Measurements from ENCODE around the gene NAPA.

NAPA gene

GRCh38 chr19:47550129-47550528, 35.3 kb upstream of the NAPA start:
- Histone ChIP-seq H3K36me3 (replicated peaks in 1 of 2; ENCODE audit: control insufficient read depth in 2 of 2, insufficient read depth in 2 of 2, low read length in 2 of 2) (no peaks in the 10 kb centered on the region), H2AK5ac (ENCODE audit: low read depth, low read length) (no peak overlapping the region), H3K27me3 (ENCODE audit: control insufficient read depth in 3 of 3, insufficient read depth in 3 of 3, low read depth in 1 of 3, low read length in 3 of 3) (peaks cover 0 to 27% (median 0%) of the 10 kb centered on the region in 3 experiments), H3K4me2 (ENCODE audit: insufficient read depth, low read length, poor library complexity, severe bottlenecking) (no peak overlapping the region), H3K14ac (ENCODE audit: low read length) (no peak overlapping the region), H3K4me1 (ENCODE audit: control insufficient read depth in 2 of 2, insufficient read depth in 1 of 2, low read depth in 1 of 2, low read length in 2 of 2) (no peaks in the 10 kb centered on the region), H3K4me3 (ENCODE audit: low read length in 2 of 2) (no peak overlapping the region), H2BK12ac (ENCODE audit: low read length) (no peak overlapping the region), H3K9ac (ENCODE audit: low read depth, low read length, poor library complexity) (no peak overlapping the region), H4K8ac (ENCODE audit: low read depth, low read length) (no peak overlapping the region), H3K27ac (replicated peaks; ENCODE audit: low read length) (no peak overlapping the region), H3K4ac (ENCODE audit: low read length) (no peak overlapping the region), H3K23ac (ENCODE audit: low read depth, low read length, poor library complexity) (no peak overlapping the region), H3K79me1 (ENCODE audit: low read depth, low read length) (peaks cover 2% of the 10 kb centered on the region), H2BK15ac (ENCODE audit: low read length) (no peak overlapping the region), H2BK120ac (ENCODE audit: low read depth, low read length) (no peak overlapping the region), H4K91ac (ENCODE audit: low read depth, low read length, poor library complexity) (no peak overlapping the region), H3K9me3 (replicated peaks in 1 of 2; ENCODE audit: control insufficient read depth in 2 of 2, insufficient read depth in 1 of 2, low read depth in 1 of 2, low read length in 2 of 2) (no peaks in the 10 kb centered on the region), H3K18ac (ENCODE audit: low read length) (no peak overlapping the region), H2AFZ (ENCODE audit: low read length) (no peak overlapping the region), H2BK5ac (ENCODE audit: low read length) (no peak overlapping the region)
- no peak for DNase-seq (ENCODE audit: low spot score)
- WGBS, 2 donors (ENCODE audit: extremely low coverage in 2 of 2, insufficient read length in 2 of 2, insufficient replicate concordance in 1 of 2) = no CpG with 5 or more reads among the region's 4 CpGs

- no peak overlapping the region for H3K4ac ChIP-seq (ENCODE audit: low read length)
- H3K36me3 ChIP-seq (replicated peaks in 1 of 2; ENCODE audit: control insufficient read depth in 2 of 2, insufficient read depth in 2 of 2, low read length in 2 of 2) = no peaks in the 10 kb centered on the region
- no peak overlapping the region for H2BK120ac ChIP-seq (ENCODE audit: low read depth, low read length)
- H4K91ac ChIP-seq (ENCODE audit: low read depth, low read length, poor library complexity) = no peak overlapping the region
- H2BK12ac ChIP-seq (ENCODE audit: low read length) = no peak overlapping the region
- no peak overlapping the region for H3K27ac ChIP-seq (replicated peaks; ENCODE audit: low read length)
- H3K14ac ChIP-seq (ENCODE audit: low read length) = no peak overlapping the region
- H2BK5ac ChIP-seq (ENCODE audit: low read length) = no peak overlapping the region
- no peak overlapping the region for H3K18ac ChIP-seq (ENCODE audit: low read length)
- no peak for DNase-seq (ENCODE audit: low spot score)
- H2AFZ ChIP-seq (ENCODE audit: low read length) = no peak overlapping the region
- peaks cover 2% of the 10 kb centered on the region for H3K79me1 ChIP-seq (ENCODE audit: low read depth, low read length)
- no peaks in the 10 kb centered on the region for H3K9me3 ChIP-seq (replicated peaks in 1 of 2; ENCODE audit: control insufficient read depth in 2 of 2, insufficient read depth in 1 of 2, low read depth in 1 of 2, low read length in 2 of 2)
- no peak overlapping the region for H3K9ac ChIP-seq (ENCODE audit: low read depth, low read length, poor library complexity)
- H3K23ac ChIP-seq (ENCODE audit: low read depth, low read length, poor library complexity) = no peak overlapping the region
- no peak overlapping the region for H2BK15ac ChIP-seq (ENCODE audit: low read length)
- WGBS, 2 donors (ENCODE audit: extremely low coverage in 2 of 2, insufficient read length in 2 of 2, insufficient replicate concordance in 1 of 2) = no CpG with 5 or more reads among the region's 13 CpGs
- no peak overlapping the region for H3K4me3 ChIP-seq (ENCODE audit: low read length in 2 of 2)
- H4K8ac ChIP-seq (ENCODE audit: low read depth, low read length) = no peak overlapping the region
- peaks cover 0 to 27% (median 0%) of the 10 kb centered on the region in 3 experiments for H3K27me3 ChIP-seq (ENCODE audit: control insufficient read depth in 3 of 3, insufficient read depth in 3 of 3, low read depth in 1 of 3, low read length in 3 of 3)
- H2AK5ac ChIP-seq (ENCODE audit: low read depth, low read length) = no peak overlapping the region
- no peaks in the 10 kb centered on the region for H3K4me1 ChIP-seq (ENCODE audit: control insufficient read depth in 2 of 2, insufficient read depth in 1 of 2, low read depth in 1 of 2, low read length in 2 of 2)
- H3K4me2 ChIP-seq (ENCODE audit: insufficient read depth, low read length, poor library complexity, severe bottlenecking) = no peak overlapping the region
Measured at GRCh38 chr19:47549261-47549862, 34.5 kb upstream of the NAPA start.

- Histone ChIP-seq H3K4ac (ENCODE audit: low read length) (no peak overlapping the region), H3K14ac (ENCODE audit: low read length) (no peak overlapping the region), H3K23ac (ENCODE audit: low read depth, low read length, poor library complexity) (no peak overlapping the region), H2BK120ac (ENCODE audit: low read depth, low read length) (no peak overlapping the region), H3K18ac (ENCODE audit: low read length) (no peak overlapping the region), H3K4me3 (ENCODE audit: low read length in 2 of 2) (no peak overlapping the region), H3K27me3 (ENCODE audit: control insufficient read depth in 3 of 3, insufficient read depth in 3 of 3, low read depth in 1 of 3, low read length in 3 of 3) (peaks cover 0 to 27% (median 0%) of the 10 kb centered on the region in 3 experiments), H2BK12ac (ENCODE audit: low read length) (no peak overlapping the region), H2AK5ac (ENCODE audit: low read depth, low read length) (no peak overlapping the region), H3K4me1 (ENCODE audit: control insufficient read depth in 2 of 2, insufficient read depth in 1 of 2, low read depth in 1 of 2, low read length in 2 of 2) (no peaks in the 10 kb centered on the region), H2BK5ac (ENCODE audit: low read length) (no peak overlapping the region), H4K8ac (ENCODE audit: low read depth, low read length) (no peak overlapping the region), H4K91ac (ENCODE audit: low read depth, low read length, poor library complexity) (no peak overlapping the region), H3K36me3 (replicated peaks in 1 of 2; ENCODE audit: control insufficient read depth in 2 of 2, insufficient read depth in 2 of 2, low read length in 2 of 2) (no peaks in the 10 kb centered on the region), H3K9ac (ENCODE audit: low read depth, low read length, poor library complexity) (no peak overlapping the region), H3K9me3 (replicated peaks in 1 of 2; ENCODE audit: control insufficient read depth in 2 of 2, insufficient read depth in 1 of 2, low read depth in 1 of 2, low read length in 2 of 2) (no peaks in the 10 kb centered on the region), H3K4me2 (ENCODE audit: insufficient read depth, low read length, poor library complexity, severe bottlenecking) (no peak overlapping the region), H3K27ac (replicated peaks; ENCODE audit: low read length) (no peak overlapping the region), H2AFZ (ENCODE audit: low read length) (no peak overlapping the region), H2BK15ac (ENCODE audit: low read length) (no peak overlapping the region), H3K79me1 (ENCODE audit: low read depth, low read length) (peaks cover 2% of the 10 kb centered on the region)
- no CpG with 5 or more reads among the region's 2 CpGs for whole genome bisulfite sequencing, 2 donors (ENCODE audit: extremely low coverage in 2 of 2, insufficient read length in 2 of 2, insufficient replicate concordance in 1 of 2)
- DNase-seq (ENCODE audit: low spot score) = no peak
Measured at GRCh38 chr19:47547199-47547598, 32.3 kb upstream of the NAPA start.

- Histone ChIP-seq H3K4ac (ENCODE audit: low read length) (no peak overlapping the region), H3K9me3 (replicated peaks in 1 of 2; ENCODE audit: control insufficient read depth in 2 of 2, insufficient read depth in 1 of 2, low read depth in 1 of 2, low read length in 2 of 2) (no peaks in the 10 kb centered on the region), H3K79me1 (ENCODE audit: low read depth, low read length) (peaks cover 2% of the 10 kb centered on the region), H2BK15ac (ENCODE audit: low read length) (peak overlapping the region; percentile 49), H3K14ac (ENCODE audit: low read length) (no peak overlapping the region), H2BK120ac (ENCODE audit: low read depth, low read length) (no peak overlapping the region), H3K36me3 (replicated peaks in 1 of 2; ENCODE audit: control insufficient read depth in 2 of 2, insufficient read depth in 2 of 2, low read length in 2 of 2) (no peaks in the 10 kb centered on the region), H3K4me1 (ENCODE audit: control insufficient read depth in 2 of 2, insufficient read depth in 1 of 2, low read depth in 1 of 2, low read length in 2 of 2) (no peaks in the 10 kb centered on the region), H3K27ac (replicated peaks; ENCODE audit: low read length) (no peak overlapping the region), H3K27me3 (ENCODE audit: control insufficient read depth in 3 of 3, insufficient read depth in 3 of 3, low read depth in 1 of 3, low read length in 3 of 3) (peaks cover 0 to 29% (median 0%) of the 10 kb centered on the region in 3 experiments), H2AFZ (ENCODE audit: low read length) (no peak overlapping the region), H2BK5ac (ENCODE audit: low read length) (no peak overlapping the region), H3K23ac (ENCODE audit: low read depth, low read length, poor library complexity) (no peak overlapping the region), H3K4me3 (ENCODE audit: low read length in 2 of 2) (no peak overlapping the region), H4K8ac (ENCODE audit: low read depth, low read length) (no peak overlapping the region), H3K4me2 (ENCODE audit: insufficient read depth, low read length, poor library complexity, severe bottlenecking) (no peak overlapping the region), H2BK12ac (ENCODE audit: low read length) (peak overlapping the region; percentile 73), H3K9ac (ENCODE audit: low read depth, low read length, poor library complexity) (peak overlapping the region; percentile 21), H3K18ac (ENCODE audit: low read length) (peak overlapping the region; percentile 57), H2AK5ac (ENCODE audit: low read depth, low read length) (peak overlapping the region; percentile 84), H4K91ac (ENCODE audit: low read depth, low read length, poor library complexity) (no peak overlapping the region)
- WGBS, 2 donors (ENCODE audit: extremely low coverage in 2 of 2, insufficient read length in 2 of 2, insufficient replicate concordance in 1 of 2) = no CpG with 5 or more reads among the region's 75 CpGs
- DNase-seq (ENCODE audit: low spot score) = no peak
Measured at GRCh38 chr19:47545061-47545948, 30.4 kb upstream of the NAPA start.
